Caco-2 (cell line): ENCODE data around the gene PAX9. TPM values are rescaled to one million over a fixed set of nuclear protein-coding genes. Genes with fewer than 3 reads are reported as not detected.

Source experiments
- BruUV-seq: library from RNA; stranded (reverse); fragments of 400-500 nt; replicated peaks from 2 replicates; lab custom pipeline; 2021; lab: Mats Ljungman, UMichigan
- CTCF ChIA-PET: fragments of 300-600 bp; sonication (Branson Sonifier 250); formaldehyde crosslinking; loops from one replicate; lab custom pipeline; 2022; ENCODE audit warnings: antibody characterized with exemption; lab: Charles Lee
- POLR2A ChIA-PET: fragments of 300-600 bp; sonication (Branson Sonifier 250); formaldehyde crosslinking; loops from one replicate; lab custom pipeline; 2022; ENCODE audit warnings: antibody characterized with exemption; lab: Charles Lee
- DNase-seq, 2 experiments: peaks; one replicate each; pipeline versions ENCODE4 v3.0.0 to v3.0.0-alpha.2; 2020 to 2022
- H3K27me3 ChIP-seq: replicated peaks from 2 replicates; pipeline ENCODE4 v1.6.0; 2011; ENCODE audit warnings: low read length; ENCODE audit not compliant: control insufficient read depth, insufficient read depth
- H3K36me3 ChIP-seq: 2 replicates; pipeline ENCODE4 v1.5.1; 2011; ENCODE audit warnings: low read length; ENCODE audit not compliant: control insufficient read depth, insufficient read depth
- H3K4me1 ChIP-seq: fragments of 250-450 bp; sonication (Bioruptor Pico); 2 replicates; pipeline ENCODE4 v1.5.1; 2020; ENCODE audit warnings: mild to moderate bottlenecking
- H3K4me3 ChIP-seq: 2 replicates; pipeline ENCODE4 v1.5.1; 2011; ENCODE audit warnings: low read depth, mild to moderate bottlenecking, control low read depth, low read length
- H3K9me3 ChIP-seq: fragments of 250-450 bp; sonication (Bioruptor Pico); 2 replicates; pipeline ENCODE4 v1.5.1; 2020; ENCODE audit warnings: mild to moderate bottlenecking, moderate library complexity
- H3K27ac Mint-ChIP-seq: one replicate; pipeline ENCODE4 v1.8.0; 2022; ENCODE audit warnings: mixed read lengths; ENCODE audit not compliant: unreplicated experiment
- H3K27me3 Mint-ChIP-seq: one replicate; pipeline ENCODE4 v1.8.0; 2022; ENCODE audit warnings: mixed read lengths; ENCODE audit not compliant: insufficient read depth, unreplicated experiment
- H3K36me3 Mint-ChIP-seq: one replicate; pipeline ENCODE4 v1.8.0; 2022; ENCODE audit warnings: mild to moderate bottlenecking, mixed read lengths; ENCODE audit not compliant: insufficient read depth, unreplicated experiment
- H3K4me1 Mint-ChIP-seq: one replicate; pipeline ENCODE4 v1.8.0; 2022; ENCODE audit warnings: low read depth, mixed read lengths; ENCODE audit not compliant: unreplicated experiment
- H3K4me3 Mint-ChIP-seq: one replicate; pipeline ENCODE4 v1.8.0; 2022; ENCODE audit warnings: mild to moderate bottlenecking, moderate library complexity, mixed read lengths; ENCODE audit not compliant: unreplicated experiment
- H3K9me3 Mint-ChIP-seq: one replicate; pipeline ENCODE4 v1.8.0; 2022; ENCODE audit warnings: mixed read lengths; ENCODE audit not compliant: unreplicated experiment
- CTCF ChIP-seq, 2 experiments: fragments of 200-600 bp in 1 of 2; IDR thresholded peaks; 1 replicate in 1 of 2; 2 replicates in 1 of 2; pipeline versions ENCODE4 v1.5.1 to v1.8.0; 2011 to 2022; ENCODE audit warnings: antibody characterized with exemption in 1 of 2, control low read depth in 1 of 2, inconsistent platforms in 1 of 2, low read depth in 1 of 2, low read length in 1 of 2, mild to moderate bottlenecking in 1 of 2, moderate library complexity in 1 of 2; ENCODE audit not compliant: insufficient read depth in 1 of 2, severe bottlenecking in 1 of 2, unreplicated experiment in 1 of 2
- intact Hi-C: fragments of 100-400 bp; cut with micrococcal nuclease; formaldehyde crosslinking; loops from one replicate; pipeline ENCODE4 v1.10.0; 2022; ENCODE audit not compliant: unreplicated experiment
- total RNA-seq: library from RNA; stranded (reverse); gene quantifications from 2 replicates; pipeline ENCODE4 v1.2.3, GENCODE V29; 2022

The PAX9 gene
- total RNA-seq, 1 experiment from 2014 or later = 6.9 TPM

- intact Hi-C loops = no loop called here
- Mint-ChIP-seq H3K4me1 (no peaks in the 10 kb centered on the region), H3K9me3 (no peaks in the 10 kb centered on the region), H3K4me3 (no peak overlapping the region), H3K27me3 (no peaks in the 10 kb centered on the region), H3K36me3 (no peaks in the 10 kb centered on the region), H3K27ac (no peak overlapping the region)
- TF ChIP-seq CTCF (IDR thresholded peaks at IDR 0.05; ENCODE audit: insufficient read depth in 1 of 2, low read depth in 1 of 2, low read length in 1 of 2, severe bottlenecking in 1 of 2, unreplicated experiment in 1 of 2) = no peak
- Histone ChIP-seq H3K4me1 (0 out of 2 replicates have a peak, but pooled peaks cover 4% of the 10 kb centered on the region), H3K9me3 (no peaks in the 10 kb centered on the region), H3K4me3 (no peak overlapping the region), H3K36me3 (no peaks in the 10 kb centered on the region), H3K27me3 (no peaks in the 10 kb centered on the region)
- CTCF ChIA-PET = no interaction called here
- BruUV-seq = no TSS peak
- POLR2A ChIA-PET = no interaction called here
- DNase-seq = no peak
These were observed 62.5 kb downstream of the PAX9 start for GRCh38 chr14:36724162-36724561.

GRCh38 chr14:36726128-36726527 is 64.5 kb downstream of the PAX9 start:
- no peaks in the 10 kb centered on the region for H3K27me3 ChIP-seq
- POLR2A ChIA-PET = no interaction called here
- H3K4me3 ChIP-seq = no peak overlapping the region
- no peaks in the 10 kb centered on the region for H3K9me3 ChIP-seq
- Mint-ChIP-seq H3K4me1 (no peaks in the 10 kb centered on the region), H3K27ac (no peak overlapping the region), H3K27me3 (no peaks in the 10 kb centered on the region), H3K9me3 (no peaks in the 10 kb centered on the region), H3K4me3 (no peak overlapping the region), H3K36me3 (no peaks in the 10 kb centered on the region)
- H3K4me1 ChIP-seq = 0 out of 2 replicates have a peak, but pooled peaks cover 4% of the 10 kb centered on the region
- no TSS peak for BruUV-seq
- intact Hi-C loops = no loop called here
- H3K36me3 ChIP-seq = no peaks in the 10 kb centered on the region
- no peak for DNase-seq
- CTCF ChIA-PET = no interaction called here
- TF ChIP-seq CTCF (IDR thresholded peaks at IDR 0.05; ENCODE audit: insufficient read depth in 1 of 2, low read depth in 1 of 2, low read length in 1 of 2, severe bottlenecking in 1 of 2, unreplicated experiment in 1 of 2) = no peak

Other genes with a start within 250 kb of the PAX9 start
- 0.66 and 1.5 TPM in 2 replicates for gene NKX2-1, start 141.6 kb upstream of the PAX9 start, total RNA-seq
- 0.23 TPM in 1 of 2 replicates, not detected in the other for gene NKX2-8, start 79.2 kb upstream of the PAX9 start, total RNA-seq